ENCODE measurements around the gene BIN1.

- TF ChIP-seq CTCF (IDR thresholded peaks at IDR 0.05): no peak
- TF ChIP-seq POLR2A (IDR thresholded peaks at IDR 0.05): no peak
Observed at GRCh38 chr2:127146071-127146725, 39.2 kb upstream of the BIN1 start.

All from thyroid gland (tissue), 4 donors.